ENCODE measurements around the gene ANXA5.

The ANXA5 gene

DNA sequence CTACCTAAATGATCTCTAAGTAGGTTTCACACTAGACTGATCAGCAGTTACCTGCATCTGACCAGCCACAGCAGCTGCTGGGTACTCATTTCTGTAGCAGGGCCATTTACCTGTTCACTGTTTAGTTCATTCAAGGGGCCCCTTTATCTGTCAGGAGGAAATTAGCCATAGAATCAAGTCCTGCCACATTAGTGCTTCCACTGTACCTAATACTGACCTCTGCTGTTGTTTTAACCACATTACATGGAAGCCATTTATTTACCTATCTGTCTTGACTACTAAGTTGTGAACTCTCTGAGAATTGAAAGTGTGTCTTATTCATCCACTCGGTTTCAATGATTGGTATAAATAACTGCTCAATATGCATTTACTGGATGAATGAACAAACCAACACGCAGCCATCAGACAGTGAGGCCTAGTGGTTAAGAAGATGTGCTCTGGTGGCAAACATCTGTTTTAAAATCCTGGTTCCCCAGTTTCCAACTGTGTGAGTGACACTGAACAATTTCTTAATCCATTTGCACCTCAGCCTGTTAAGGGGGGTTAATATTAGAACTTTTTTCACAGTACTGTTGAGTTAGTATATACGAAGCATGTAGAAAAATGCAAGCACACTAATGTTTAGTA is 30.0 kb upstream of the ANXA5 start:
- Histone ChIP-seq H3K4me1 (ENCODE audit: low read length) (0 out of 2 replicates have a peak, but pooled peaks cover 4% of the 10 kb centered on the region), H3K9me2 (replicated peaks; ENCODE audit: insufficient read depth, low read length) (no peaks in the 10 kb centered on the region), H3K27ac (ENCODE audit: low read length) (no peak overlapping the region), H3K9me3 (replicated peaks; ENCODE audit: insufficient read depth, low read length) (no peaks in the 10 kb centered on the region), H3F3A (ENCODE audit: insufficient read depth, low read length) (no peaks in the 10 kb centered on the region), H3K9ac (ENCODE audit: low read length) (no peak overlapping the region), H3K36me3 (replicated peaks; ENCODE audit: insufficient read depth, low read length) (no peaks in the 10 kb centered on the region), H4K20me1 (ENCODE audit: insufficient read depth, low read length) (no peaks in the 10 kb centered on the region), H3K4me3 (ENCODE audit: low read length) (no peak overlapping the region), H3K27me3 (replicated peaks; ENCODE audit: insufficient read depth, low read length) (no peaks in the 10 kb centered on the region), H3K4me2 (ENCODE audit: low read depth, low read length) (no peak overlapping the region), H2AFZ (ENCODE audit: low read length) (peak overlapping the region; percentile 29; the same call in 1 of the 2 replicates), H3K79me2 (ENCODE audit: low read length) (no peaks in the 10 kb centered on the region)
- TF ChIP-seq, protein P1, sequence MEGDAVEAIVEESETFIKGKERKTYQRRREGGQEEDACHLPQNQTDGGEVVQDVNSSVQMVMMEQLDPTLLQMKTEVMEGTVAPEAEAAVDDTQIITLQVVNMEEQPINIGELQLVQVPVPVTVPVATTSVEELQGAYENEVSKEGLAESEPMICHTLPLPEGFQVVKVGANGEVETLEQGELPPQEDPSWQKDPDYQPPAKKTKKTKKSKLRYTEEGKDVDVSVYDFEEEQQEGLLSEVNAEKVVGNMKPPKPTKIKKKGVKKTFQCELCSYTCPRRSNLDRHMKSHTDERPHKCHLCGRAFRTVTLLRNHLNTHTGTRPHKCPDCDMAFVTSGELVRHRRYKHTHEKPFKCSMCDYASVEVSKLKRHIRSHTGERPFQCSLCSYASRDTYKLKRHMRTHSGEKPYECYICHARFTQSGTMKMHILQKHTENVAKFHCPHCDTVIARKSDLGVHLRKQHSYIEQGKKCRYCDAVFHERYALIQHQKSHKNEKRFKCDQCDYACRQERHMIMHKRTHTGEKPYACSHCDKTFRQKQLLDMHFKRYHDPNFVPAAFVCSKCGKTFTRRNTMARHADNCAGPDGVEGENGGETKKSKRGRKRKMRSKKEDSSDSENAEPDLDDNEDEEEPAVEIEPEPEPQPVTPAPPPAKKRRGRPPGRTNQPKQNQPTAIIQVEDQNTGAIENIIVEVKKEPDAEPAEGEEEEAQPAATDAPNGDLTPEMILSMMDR (IDR thresholded peaks at IDR 0.05; ENCODE audit: low read length) = peak; percentile 69
- TF ChIP-seq EZH2 (optimal IDR thresholded peaks at IDR 0.05; ENCODE audit: low read depth, low read length) = no peak
- peak; percentile 67 for DNase-seq

DNA sequence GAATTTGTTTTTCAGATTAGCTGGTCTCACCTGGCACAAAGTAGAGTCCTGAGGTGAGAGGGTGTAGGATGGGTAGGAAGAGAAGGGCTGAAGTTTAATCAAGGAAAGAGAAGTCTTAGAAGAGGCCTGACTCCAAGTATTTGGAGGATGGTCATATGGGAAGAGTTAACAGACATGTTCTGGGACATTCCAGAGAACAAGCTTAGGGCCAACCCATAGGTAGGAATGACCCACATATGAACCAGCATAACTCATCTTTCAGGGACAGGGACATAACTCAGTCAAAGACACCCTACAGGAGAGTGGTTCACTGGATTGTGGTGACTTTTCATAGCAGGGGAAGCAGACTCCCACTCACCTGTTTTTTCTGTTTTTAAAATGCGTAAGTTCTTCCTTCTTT is 27.9 kb upstream of the ANXA5 start:
- Histone ChIP-seq H3K27ac (ENCODE audit: low read length) (no peak overlapping the region), H3K27me3 (replicated peaks; ENCODE audit: insufficient read depth, low read length) (no peaks in the 10 kb centered on the region), H3K79me2 (ENCODE audit: low read length) (no peaks in the 10 kb centered on the region), H3F3A (ENCODE audit: insufficient read depth, low read length) (no peaks in the 10 kb centered on the region), H3K4me2 (ENCODE audit: low read depth, low read length) (no peak overlapping the region), H3K9me3 (replicated peaks; ENCODE audit: insufficient read depth, low read length) (no peaks in the 10 kb centered on the region), H4K20me1 (ENCODE audit: insufficient read depth, low read length) (no peaks in the 10 kb centered on the region), H3K9me2 (replicated peaks; ENCODE audit: insufficient read depth, low read length) (no peaks in the 10 kb centered on the region), H2AFZ (ENCODE audit: low read length) (no peak overlapping the region), H3K36me3 (replicated peaks; ENCODE audit: insufficient read depth, low read length) (no peaks in the 10 kb centered on the region), H3K4me3 (ENCODE audit: low read length) (no peak overlapping the region), H3K9ac (ENCODE audit: low read length) (no peak overlapping the region), H3K4me1 (ENCODE audit: low read length) (0 out of 2 replicates have a peak, but pooled peaks cover 4% of the 10 kb centered on the region)
- no peak for DNase-seq
- TF ChIP-seq, protein P1 (IDR thresholded peaks at IDR 0.05; ENCODE audit: low read length) = no peak
- TF ChIP-seq EZH2phosphoT487 (IDR thresholded peaks at IDR 0.05; ENCODE audit: low read length) = no peak
- no peak for TF ChIP-seq EZH2 (optimal IDR thresholded peaks at IDR 0.05; ENCODE audit: low read depth, low read length)

DNA sequence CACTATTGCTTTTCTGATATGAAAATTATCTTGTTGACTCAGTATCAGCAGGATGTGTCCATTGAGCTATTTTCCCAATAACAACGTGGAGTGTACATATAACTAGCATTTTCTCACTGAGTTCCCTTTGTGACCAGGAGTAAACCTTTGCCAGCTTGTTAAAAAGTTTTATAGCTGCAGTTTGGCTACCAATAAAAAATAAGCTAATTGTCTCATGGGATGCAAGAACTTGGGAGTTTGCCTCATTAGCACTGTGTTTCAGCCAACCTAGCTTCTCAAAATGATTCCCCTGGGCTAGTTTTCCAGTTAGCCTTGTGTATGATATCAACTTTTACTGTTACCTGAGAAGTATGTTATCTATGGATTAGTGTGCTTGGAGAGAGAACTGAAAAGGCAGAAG is 24.9 kb upstream of the ANXA5 start:
- H3K79me2 ChIP-seq (ENCODE audit: low read length) = no peaks in the 10 kb centered on the region
- no peaks in the 10 kb centered on the region for H3K9me2 ChIP-seq (replicated peaks; ENCODE audit: insufficient read depth, low read length)
- no peak overlapping the region for H3K4me3 ChIP-seq (ENCODE audit: low read length)
- no peak overlapping the region for H2AFZ ChIP-seq (ENCODE audit: low read length)
- H3K9me3 ChIP-seq (replicated peaks; ENCODE audit: insufficient read depth, low read length) = no peaks in the 10 kb centered on the region
- no peak for TF ChIP-seq EZH2 (optimal IDR thresholded peaks at IDR 0.05; ENCODE audit: low read depth, low read length)
- no peak for TF ChIP-seq EZH2phosphoT487 (IDR thresholded peaks at IDR 0.05; ENCODE audit: low read length)
- TF ChIP-seq, protein P1 (IDR thresholded peaks at IDR 0.05; ENCODE audit: low read length) = no peak
- no peak overlapping the region for H3K4me2 ChIP-seq (ENCODE audit: low read depth, low read length)
- H3K27ac ChIP-seq (ENCODE audit: low read length) = no peak overlapping the region
- H3K4me1 ChIP-seq (ENCODE audit: low read length) = no peaks in the 10 kb centered on the region
- H3K9ac ChIP-seq (ENCODE audit: low read length) = no peak overlapping the region
- DNase-seq = no peak
- H3K36me3 ChIP-seq (replicated peaks; ENCODE audit: insufficient read depth, low read length) = no peaks in the 10 kb centered on the region
- no peaks in the 10 kb centered on the region for H4K20me1 ChIP-seq (ENCODE audit: insufficient read depth, low read length)
- no peaks in the 10 kb centered on the region for H3K27me3 ChIP-seq (replicated peaks; ENCODE audit: insufficient read depth, low read length)
- no peaks in the 10 kb centered on the region for H3F3A ChIP-seq (ENCODE audit: insufficient read depth, low read length)

All from MM.1S (cell line).